ENCODE data around the gene CMBL.

Gene CMBL

DNA sequence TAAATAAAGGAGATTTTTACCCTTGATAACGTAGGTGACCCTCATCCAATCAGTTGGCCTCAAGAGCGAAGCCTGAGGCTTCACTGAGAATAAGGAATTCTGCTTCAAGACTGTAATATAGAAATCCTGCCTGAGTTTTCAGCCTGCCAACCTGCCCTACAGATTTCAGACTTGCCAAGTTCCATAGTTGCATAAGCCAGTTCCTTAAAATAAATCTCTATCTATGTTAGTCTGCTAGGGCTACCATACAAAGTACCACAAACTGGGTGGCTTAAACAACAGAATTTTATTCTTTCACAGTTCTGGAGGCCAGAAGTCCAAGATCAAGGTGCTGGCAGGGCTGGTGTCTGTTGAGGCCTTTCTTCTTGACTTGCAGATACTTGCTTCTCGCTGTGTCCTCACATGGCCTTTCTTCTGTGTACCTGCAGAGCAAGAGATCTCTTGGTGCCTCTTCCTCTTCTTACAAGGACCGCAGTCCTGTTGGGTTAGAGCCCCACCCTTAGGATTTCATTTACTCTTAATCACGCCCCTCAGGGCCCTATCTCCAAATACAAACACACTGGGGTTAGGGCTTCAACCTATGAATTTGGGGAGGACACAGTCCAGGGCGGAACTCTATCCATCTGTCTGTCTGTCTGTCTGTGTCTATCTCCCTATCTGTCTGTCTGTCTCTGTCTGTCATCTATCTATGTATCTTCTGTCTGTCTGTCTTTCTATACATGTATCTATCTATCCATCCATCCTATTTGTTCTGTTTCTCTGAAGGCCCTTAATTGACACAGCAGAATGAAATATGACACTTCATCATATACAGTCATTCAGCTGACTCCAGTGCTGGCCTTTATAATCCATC, 17.0 kb upstream of the CMBL start:
- no peak for DNase-seq (ENCODE audit: low read depth)
- H3K4me3 ChIP-seq (replicated peaks; ENCODE audit: low read depth, low read length) = no peak overlapping the region
- TF ChIP-seq CTCF (IDR thresholded peaks at IDR 0.05; ENCODE audit: low read length, missing control alignments) = no peak

DNA sequence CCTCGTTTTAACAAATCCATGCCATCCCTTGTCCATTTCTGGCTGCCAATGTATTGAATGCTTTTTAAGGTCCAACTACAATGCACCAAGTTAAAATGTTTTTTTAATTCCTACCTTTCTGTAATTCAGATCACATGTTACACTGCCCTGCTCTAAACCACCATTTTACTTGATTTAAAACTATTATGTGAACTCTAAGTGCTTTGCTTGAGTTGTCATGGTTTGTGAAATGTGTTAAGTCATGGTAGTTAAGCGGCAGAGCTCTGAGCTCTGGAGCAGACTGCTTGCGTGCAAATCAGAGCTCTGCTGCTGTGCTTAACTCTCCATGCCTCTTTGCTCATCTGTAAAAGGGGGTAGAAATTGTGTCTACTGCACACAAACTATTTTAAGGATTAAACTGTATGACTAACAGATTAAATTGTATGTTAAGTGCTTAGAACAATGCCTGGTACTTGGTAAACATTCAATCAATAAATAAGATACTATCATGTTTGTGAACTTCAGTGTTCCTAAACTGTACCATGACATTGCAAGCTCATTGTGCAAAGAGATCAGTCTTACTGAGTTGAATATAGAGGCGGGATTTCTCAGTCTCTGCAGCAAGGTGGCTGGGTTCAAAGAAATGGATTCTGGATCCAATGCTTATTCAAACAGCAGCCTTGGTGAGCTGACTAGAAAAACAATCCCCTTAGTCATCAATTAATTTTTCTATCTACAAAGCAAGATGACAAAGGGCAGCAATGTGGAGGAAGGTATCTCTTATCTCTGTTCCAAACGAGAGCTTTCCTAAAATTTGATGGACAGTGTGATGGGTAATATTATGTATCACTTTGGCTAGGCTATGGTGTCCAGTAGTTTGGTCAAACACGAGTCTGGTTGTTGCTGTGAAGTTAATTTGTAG, 16.1 kb upstream of the CMBL start:
- DNase-seq (ENCODE audit: low read depth) = no peak
- TF ChIP-seq CTCF (IDR thresholded peaks at IDR 0.05; ENCODE audit: low read length, missing control alignments) = no peak
- H3K4me3 ChIP-seq (replicated peaks; ENCODE audit: low read depth, low read length) = no peak overlapping the region

DNA sequence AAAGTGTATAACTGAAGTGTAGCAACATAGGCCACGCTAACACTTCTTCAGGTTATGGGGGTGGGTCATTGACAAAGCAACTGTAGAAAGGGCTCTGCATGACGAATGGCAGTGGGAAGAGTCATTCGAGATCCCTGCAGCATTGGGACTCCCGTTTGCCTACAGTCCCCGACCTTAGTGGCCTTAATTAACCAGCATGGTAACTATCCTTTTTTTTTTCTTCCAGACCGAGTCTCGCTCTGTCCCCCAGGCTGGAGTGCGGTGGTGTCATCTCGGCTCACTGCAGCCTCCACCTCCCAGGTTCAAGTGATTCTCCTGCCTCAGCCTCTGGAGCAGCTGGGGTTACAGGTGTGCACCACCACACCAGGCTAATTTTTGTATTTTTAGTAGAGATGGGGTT, 14.2 kb upstream of the CMBL start:
- DNase-seq (ENCODE audit: low read depth) = no peak
- no peak overlapping the region for H3K4me3 ChIP-seq (replicated peaks; ENCODE audit: low read depth, low read length)
- TF ChIP-seq CTCF (IDR thresholded peaks at IDR 0.05; ENCODE audit: low read length, missing control alignments) = no peak

DNA sequence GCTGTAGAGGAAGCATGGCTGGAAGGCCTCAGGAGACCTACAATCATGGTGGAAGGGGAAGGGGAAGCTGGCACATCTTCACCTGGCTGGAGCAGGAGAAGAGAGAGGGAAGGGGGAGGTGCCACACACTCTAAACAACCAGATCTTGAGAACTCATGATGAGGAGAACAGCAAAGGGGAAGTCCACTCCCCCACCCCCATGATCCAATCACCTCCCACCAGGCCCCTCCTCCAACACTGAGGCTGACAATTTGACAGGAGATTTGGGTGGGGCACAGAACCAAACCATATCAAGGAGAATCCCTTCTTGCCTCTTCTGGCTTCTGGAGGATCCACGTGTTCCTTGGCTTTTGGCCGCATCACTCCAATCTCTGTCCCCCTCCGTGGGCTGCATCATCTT, 13.1 kb upstream of the CMBL start:
- H3K4me3 ChIP-seq (replicated peaks; ENCODE audit: low read depth, low read length) = no peak overlapping the region
- no peak for TF ChIP-seq CTCF (IDR thresholded peaks at IDR 0.05; ENCODE audit: low read length, missing control alignments)
- DNase-seq (ENCODE audit: low read depth) = no peak

- H3K4me3 ChIP-seq (replicated peaks; ENCODE audit: low read depth, low read length) = no peak overlapping the region
- DNase-seq (ENCODE audit: low read depth) = peak; percentile 57
- no peak for TF ChIP-seq CTCF (IDR thresholded peaks at IDR 0.05; ENCODE audit: low read length, missing control alignments)
Measured at GRCh38 chr5:10319202-10319851, 11.6 kb upstream of the CMBL start.

- no peak overlapping the region for H3K4me3 ChIP-seq (replicated peaks; ENCODE audit: low read depth, low read length)
- TF ChIP-seq CTCF (IDR thresholded peaks at IDR 0.05; ENCODE audit: low read length, missing control alignments) = no peak
- no peak for DNase-seq (ENCODE audit: low read depth)
Measured at GRCh38 chr5:10317825-10318682, 10.4 kb upstream of the CMBL start.
